KMS-11 (cell line): ENCODE data around the gene ANGPTL3.

Source experiments
- H2AFZ ChIP-seq: fragments of 200-600 bp; sonication (generic); 2 replicates; pipeline ENCODE4 v1.6.1; 2016; ENCODE audit warnings: antibody characterized with exemption, mixed run types, low read depth
- H3K27ac ChIP-seq: fragments of 200-600 bp; sonication (generic); 2 replicates; pipeline ENCODE4 v1.6.1; 2016; ENCODE audit warnings: mild to moderate bottlenecking, mixed run types
- H3K27me3 ChIP-seq: fragments of 200-600 bp; sonication (generic); 2 replicates; pipeline ENCODE4 v1.6.1; 2017; ENCODE audit warnings: mild to moderate bottlenecking, low read depth, mixed run types, moderate library complexity; ENCODE audit not compliant: insufficient read depth
- H3K36me3 ChIP-seq: fragments of 200-600 bp; sonication (generic); 2 replicates; pipeline ENCODE4 v1.6.1; 2017; ENCODE audit warnings: mild to moderate bottlenecking, mixed run types; ENCODE audit not compliant: insufficient read depth
- H3K4me1 ChIP-seq: fragments of 200-600 bp; sonication (generic); 2 replicates; pipeline ENCODE4 v1.6.1; 2016; ENCODE audit warnings: mild to moderate bottlenecking, low read depth, mixed run types; ENCODE audit not compliant: poor library complexity, severe bottlenecking
- H3K4me2 ChIP-seq: fragments of 200-600 bp; sonication (generic); 2 replicates; pipeline ENCODE4 v1.7.0; 2016; ENCODE audit warnings: mild to moderate bottlenecking, mixed run types
- H3K4me3 ChIP-seq: fragments of 200-600 bp; sonication (generic); IDR thresholded peaks from 2 replicates; pipeline ENCODE4 v1.6.1; 2017; ENCODE audit warnings: low read depth, low read length, mixed read lengths; ENCODE audit not compliant: insufficient read depth
- H3K79me2 ChIP-seq: fragments of 200-600 bp; sonication (generic); 2 replicates; pipeline ENCODE4 v1.6.1; 2016; ENCODE audit warnings: low read depth, mixed run types; ENCODE audit not compliant: insufficient read depth
- H3K9ac ChIP-seq: fragments of 200-600 bp; sonication (generic); 2 replicates; pipeline ENCODE4 v1.6.1; 2016; ENCODE audit warnings: mild to moderate bottlenecking, mixed run types
- H4K20me1 ChIP-seq: fragments of 200-600 bp; sonication (generic); 2 replicates; pipeline ENCODE4 v1.6.1; 2016; ENCODE audit warnings: mild to moderate bottlenecking, mixed run types; ENCODE audit not compliant: insufficient read depth
- CTCF ChIP-seq: fragments of 200-600 bp; sonication (generic); conservative IDR thresholded peaks from 2 replicates; pipeline ENCODE4 v1.6.1; 2017; ENCODE audit warnings: low read depth, mild to moderate bottlenecking, antibody characterized with exemption, low read length, moderate library complexity, mixed read lengths

The ANGPTL3 gene

GRCh38 chr1:62590255-62590969 is 6.9 kb upstream of the ANGPTL3 start:
- Histone ChIP-seq H4K20me1 (no peaks in the 10 kb centered on the region), H2AFZ (no peak overlapping the region), H3K27me3 (no peaks in the 10 kb centered on the region), H3K36me3 (no peaks in the 10 kb centered on the region), H3K9ac (no peak overlapping the region), H3K27ac (no peak overlapping the region), H3K79me2 (no peaks in the 10 kb centered on the region), H3K4me2 (no peak overlapping the region), H3K4me1 (no peaks in the 10 kb centered on the region), H3K4me3 (no peak overlapping the region)
- no peak for TF ChIP-seq CTCF

- TF ChIP-seq CTCF = no peak
These were observed 6.4 kb upstream of the ANGPTL3 start for GRCh38 chr1:62590970-62591368.

GRCh38 chr1:62593825-62594394 is 3.4 kb upstream of the ANGPTL3 start:
- H3K4me3 ChIP-seq = no peak overlapping the region
- H2AFZ ChIP-seq = no peak overlapping the region
- no peak for TF ChIP-seq CTCF
- no peaks in the 10 kb centered on the region for H3K27me3 ChIP-seq
- no peak overlapping the region for H3K9ac ChIP-seq
- no peaks in the 10 kb centered on the region for H3K36me3 ChIP-seq
- no peaks in the 10 kb centered on the region for H3K4me1 ChIP-seq
- no peaks in the 10 kb centered on the region for H4K20me1 ChIP-seq
- H3K4me2 ChIP-seq = no peak overlapping the region
- H3K79me2 ChIP-seq = no peaks in the 10 kb centered on the region
- H3K27ac ChIP-seq = no peak overlapping the region

More at GRCh38 chr1:62590970-62591368, 6.4 kb upstream of the ANGPTL3 start:
- Histone ChIP-seq H3K4me2 (no peak overlapping the region), H3K27ac (no peak overlapping the region), H3K4me3 (no peak overlapping the region), H3K4me1 (no peaks in the 10 kb centered on the region), H3K36me3 (no peaks in the 10 kb centered on the region), H3K79me2 (no peaks in the 10 kb centered on the region), H3K27me3 (no peaks in the 10 kb centered on the region), H4K20me1 (no peaks in the 10 kb centered on the region), H3K9ac (no peak overlapping the region), H2AFZ (no peak overlapping the region)

GRCh38 chr1:62595647-62596046 is 1.7 kb upstream of the ANGPTL3 start:
- Histone ChIP-seq H3K27ac (no peak overlapping the region), H3K27me3 (no peaks in the 10 kb centered on the region), H3K4me3 (no peak overlapping the region), H3K4me1 (no peaks in the 10 kb centered on the region), H2AFZ (no peak overlapping the region), H3K9ac (no peak overlapping the region), H3K36me3 (no peaks in the 10 kb centered on the region), H3K4me2 (no peak overlapping the region), H3K79me2 (no peaks in the 10 kb centered on the region), H4K20me1 (no peaks in the 10 kb centered on the region)
- TF ChIP-seq CTCF = no peak
